HG03432 (cell line): ENCODE measurements around the gene TBC1D4.

Experiments used
- ATAC-seq: cut with Tn5 transposase; IDR thresholded peaks from one replicate; pipeline ENCODE4 v1.9.1; 2021; ENCODE audit warnings: mild to moderate bottlenecking, moderate library complexity; ENCODE audit not compliant: unreplicated experiment

The TBC1D4 gene

DNA sequence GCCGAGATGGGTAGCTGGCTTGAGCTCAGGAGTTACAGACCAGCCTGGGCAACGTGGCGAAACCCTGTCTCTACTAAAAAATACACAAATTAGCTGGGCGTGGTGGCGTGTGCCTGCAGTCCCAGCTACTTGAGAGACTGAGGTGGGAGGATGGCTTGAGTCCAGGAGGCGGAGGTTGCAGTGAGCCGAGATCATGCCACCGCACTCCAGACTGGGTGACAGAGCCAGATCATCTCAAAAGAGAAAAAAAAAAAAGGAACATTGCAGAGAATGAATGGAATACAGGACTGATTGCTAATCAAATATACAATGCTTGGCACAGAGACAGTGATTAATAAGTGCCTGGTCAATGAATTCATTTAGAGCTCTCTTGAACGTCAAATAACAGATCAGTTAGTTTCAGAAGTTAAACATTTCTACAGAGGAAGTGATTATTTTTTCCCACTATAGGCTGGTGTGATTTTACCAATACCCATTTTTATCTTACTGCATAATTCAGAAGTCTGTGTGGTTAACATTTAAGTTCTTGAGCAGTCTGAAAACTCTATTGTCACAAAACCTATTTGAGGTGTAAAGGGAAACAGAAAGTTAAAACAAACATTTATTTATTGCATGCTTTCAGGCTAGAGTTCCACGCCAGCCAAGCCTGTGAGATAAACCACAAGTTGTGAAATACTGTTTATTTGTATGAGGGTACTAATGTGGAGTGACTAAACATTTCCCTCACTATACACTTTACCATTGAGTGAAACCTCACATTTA is 7.7 kb upstream of the TBC1D4 start:
- peak; percentile 85 for ATAC-seq

DNA sequence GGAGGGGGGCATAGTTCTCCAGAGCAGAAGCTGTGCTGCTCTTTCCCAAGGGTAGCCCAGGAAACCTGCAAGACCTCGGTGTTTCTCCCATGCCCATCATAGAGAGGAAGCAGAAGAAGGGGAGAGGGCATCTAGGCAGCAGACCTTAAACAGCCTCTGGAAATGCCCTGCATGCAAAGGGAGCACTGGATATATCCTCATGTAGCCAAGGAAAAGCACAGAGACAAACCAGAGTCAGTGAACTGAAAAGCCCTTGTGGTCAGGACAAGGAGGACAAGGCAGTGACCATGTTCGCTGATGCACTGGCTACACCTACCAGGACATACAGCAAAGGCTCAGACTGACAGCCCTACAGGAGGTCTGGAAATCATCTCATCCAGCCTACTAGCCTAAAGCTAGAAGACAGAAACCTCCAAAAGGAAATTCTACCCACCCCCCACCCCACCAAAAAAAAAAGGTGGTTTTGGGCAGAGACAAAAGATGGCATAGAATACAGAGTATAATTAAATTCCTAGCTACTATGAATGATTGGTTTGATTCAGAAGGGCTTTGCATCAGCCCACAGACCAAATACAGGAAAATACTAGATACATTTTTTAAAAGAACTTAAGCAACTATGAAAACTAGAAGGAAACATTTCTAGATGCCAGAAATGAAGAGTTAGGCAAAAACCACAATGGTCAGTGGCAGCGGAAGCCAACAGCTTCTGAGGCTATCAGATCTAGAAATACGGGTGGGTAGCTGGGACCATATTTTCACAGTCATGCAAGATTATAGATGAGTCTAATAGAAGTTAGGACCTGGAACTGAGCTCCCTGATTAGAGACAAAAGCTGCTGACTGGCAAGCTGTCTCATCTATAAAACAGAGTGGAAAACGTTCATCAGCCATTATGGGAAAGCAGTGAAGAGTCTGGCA is 4.4 kb upstream of the TBC1D4 start:
- no peak for ATAC-seq

DNA sequence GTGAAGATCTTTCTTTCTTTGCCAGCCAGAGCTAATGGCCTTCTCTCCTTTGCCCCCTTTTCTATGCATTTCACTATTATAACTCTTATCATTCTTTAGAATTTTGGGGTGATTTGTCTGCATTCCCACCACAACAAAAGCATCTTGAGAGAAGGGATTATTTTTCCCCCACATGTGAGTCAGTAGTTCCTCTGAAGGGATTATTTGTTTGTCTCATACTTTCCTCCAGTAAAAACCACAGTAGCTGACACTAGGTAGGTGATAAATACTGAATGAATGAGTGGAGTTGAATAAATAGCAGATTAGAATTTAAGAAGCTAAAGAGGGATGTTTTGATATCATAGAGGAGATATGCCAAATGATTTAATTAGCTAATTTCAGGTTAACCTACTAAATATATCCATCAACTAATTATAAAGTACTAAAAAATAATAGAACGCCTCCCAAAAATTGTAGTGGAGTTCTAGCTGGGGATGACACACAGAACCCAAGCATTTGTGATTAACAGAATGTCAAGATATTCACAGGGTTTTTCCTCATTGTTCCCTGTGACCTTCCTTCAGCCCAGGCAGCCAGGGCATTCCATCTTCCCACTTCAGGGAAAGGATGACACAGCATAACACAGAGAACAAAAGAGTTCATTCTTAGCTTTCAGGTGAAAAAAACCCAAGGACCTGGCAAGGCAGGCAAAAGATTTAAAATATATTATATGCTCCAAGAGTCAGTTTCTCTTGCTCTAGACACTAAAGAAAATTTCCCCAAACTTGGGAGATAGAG is 3.5 kb upstream of the TBC1D4 start:
- ATAC-seq: no peak

DNA sequence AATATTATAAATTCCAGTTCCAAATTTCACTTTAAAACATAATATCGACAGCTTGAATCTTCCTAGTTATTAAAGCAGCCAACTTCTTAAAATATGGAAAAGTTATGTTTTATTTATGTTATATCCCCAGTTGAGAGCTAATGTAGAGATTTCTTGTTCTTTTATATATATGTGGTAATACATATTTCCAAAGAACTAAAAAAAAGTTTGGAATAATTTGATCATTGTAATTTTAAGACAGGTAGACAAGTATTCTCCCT is 781 bp upstream of the TBC1D4 start:
- ATAC-seq: no peak

DNA sequence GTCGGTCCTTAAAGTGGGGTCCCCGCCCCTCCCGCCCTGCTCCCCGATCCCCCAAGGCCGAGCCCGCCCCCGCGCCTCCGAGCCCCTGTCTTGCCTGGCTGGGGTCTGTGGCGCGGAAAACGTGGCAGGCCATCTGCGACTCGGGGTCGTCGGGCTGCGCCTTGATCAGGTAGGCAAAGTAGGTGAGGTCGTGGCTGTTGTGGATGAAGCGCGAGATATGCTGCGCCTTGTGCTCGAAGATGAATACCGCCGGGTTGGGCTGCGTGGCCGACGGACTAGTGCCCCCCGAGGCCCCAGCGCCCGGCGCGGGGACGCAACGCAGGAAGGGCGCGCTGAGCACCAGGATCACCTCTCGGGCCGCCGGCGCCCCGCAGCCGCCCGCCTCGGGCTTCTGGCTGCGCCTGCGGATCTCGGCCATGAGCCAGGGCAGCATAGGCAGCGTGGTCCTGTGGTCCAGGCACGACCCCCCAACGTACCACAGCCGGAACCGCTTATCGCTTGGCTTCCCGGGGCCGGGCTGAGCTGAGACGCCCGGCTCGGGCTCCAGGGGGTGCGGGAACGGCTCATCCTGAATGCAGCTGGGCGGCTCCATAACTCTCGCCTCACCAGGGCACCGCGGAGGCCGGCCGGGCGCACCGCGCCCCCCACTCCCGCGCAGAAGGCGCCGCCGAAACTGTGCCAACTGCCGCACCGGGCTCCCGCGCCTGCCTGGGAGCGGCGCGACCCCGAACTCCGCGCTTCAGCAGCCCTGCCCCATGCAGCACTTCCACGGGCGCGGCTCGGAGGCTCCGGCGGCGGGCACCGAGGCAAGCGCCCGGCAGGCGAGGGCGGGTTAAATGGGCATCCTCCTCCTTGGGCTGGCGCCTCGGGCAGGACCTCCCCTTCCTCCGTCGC is 546 bp downstream of the TBC1D4 start:
- ATAC-seq: peak; percentile 28

DNA sequence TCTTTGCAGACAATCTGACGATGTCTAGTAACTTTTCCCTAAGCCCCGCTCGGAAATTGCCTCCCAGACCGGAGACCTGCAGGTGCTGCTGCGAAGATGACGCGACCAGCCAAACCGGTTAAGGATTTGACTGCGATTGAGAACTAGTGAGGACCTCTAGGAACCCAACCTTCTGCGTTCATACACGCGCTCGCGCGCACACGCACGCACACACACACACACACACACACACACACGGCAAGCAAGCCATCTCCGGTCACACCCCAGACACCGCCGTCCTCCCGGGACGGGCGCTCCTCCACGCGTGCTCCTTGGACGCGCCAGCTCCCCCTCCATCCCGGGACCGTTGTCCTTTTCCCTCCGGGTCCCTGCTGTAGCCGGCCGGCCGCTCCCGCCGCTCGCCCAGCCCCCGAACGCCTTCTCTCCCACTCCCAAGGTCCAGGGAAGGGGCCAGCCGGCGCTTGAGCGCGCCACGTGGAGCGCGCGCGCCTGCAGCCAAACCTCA is 1.2 kb downstream of the TBC1D4 start:
- peak; percentile 9 for ATAC-seq

DNA sequence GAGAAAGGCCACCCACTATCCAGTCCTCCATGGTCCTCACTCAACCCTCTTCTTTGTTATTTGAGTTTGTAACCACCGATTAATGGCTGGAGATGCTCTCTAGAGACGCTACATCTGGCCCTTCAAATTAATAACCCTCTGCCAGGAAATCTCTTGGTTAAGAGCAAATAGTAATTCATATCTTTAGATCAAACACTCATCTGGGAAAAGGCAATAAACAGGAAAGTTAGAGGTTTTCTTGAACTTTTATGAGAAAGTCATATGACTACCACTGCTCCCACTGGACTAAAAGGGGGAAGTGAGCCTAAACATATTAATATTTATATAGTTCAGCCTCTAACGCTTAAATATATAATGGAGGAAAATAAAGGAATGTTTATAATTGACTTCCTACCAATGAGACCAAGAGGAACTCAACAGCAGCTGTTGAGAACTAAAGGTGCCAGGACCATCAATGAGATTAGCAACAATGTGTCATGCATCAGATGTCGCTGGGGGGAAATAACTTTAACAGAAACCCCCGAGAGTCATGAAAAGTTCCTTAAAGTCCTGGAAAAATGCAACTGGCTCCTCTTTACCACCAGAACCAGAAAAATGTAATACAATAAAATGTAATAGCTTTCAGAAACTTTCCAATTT is 2.7 kb downstream of the TBC1D4 start:
- no peak for ATAC-seq

DNA sequence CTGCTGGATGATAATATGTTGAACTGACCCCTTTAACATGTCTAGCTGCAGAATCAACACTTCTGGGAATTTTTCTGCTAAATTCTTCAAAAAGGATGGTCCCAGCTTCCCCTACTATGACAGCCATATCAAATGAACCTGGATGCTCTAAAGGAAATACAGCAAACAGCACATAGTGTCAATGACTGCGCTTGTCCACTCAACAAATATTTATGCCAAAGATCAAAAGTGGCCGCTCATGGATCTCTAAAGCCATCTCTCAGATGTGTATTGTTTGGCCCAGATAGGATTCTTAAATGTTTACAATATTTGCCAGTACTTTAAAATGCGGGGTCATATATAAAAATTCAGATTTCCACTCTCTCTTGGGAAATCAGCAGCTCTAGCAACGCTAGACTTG is 3.3 kb downstream of the TBC1D4 start:
- no peak for ATAC-seq

DNA sequence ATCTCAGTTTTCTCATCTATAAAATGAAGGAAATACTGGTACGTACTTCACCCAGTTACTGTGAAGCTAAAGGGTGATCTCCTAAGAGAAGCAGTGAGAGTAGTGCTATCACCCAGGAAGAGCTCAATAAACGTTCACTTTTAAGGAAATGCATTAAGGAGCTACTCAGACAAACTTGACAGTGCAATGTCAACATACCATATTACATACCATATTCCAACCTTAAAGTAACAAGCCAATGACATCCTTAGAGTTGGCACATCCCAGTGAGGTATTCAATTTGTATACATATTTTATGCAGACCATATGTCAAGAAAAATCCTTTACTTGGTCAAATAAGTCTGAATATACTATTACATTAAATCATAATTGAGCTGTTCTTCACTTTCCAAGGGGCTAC is 7.0 kb downstream of the TBC1D4 start:
- no peak for ATAC-seq

DNA sequence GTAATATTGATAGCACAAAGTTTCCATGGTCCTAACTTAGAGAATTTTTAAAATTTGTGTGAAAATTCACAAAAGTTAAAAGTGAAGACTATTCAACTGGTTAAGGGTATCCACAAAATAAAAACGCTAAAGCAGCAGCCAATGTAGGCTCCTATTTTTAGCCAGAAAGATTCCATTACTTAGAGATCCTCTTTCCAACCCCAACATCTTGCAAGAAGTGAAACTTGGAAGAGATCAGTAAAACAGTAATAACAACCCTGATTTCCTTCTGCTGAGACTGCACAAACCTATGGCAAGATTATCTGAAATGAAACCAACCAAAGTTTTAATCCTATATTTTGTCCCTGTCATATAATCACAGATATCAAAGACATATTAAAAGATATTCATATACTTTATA is 8.5 kb downstream of the TBC1D4 start:
- ATAC-seq: no peak

DNA sequence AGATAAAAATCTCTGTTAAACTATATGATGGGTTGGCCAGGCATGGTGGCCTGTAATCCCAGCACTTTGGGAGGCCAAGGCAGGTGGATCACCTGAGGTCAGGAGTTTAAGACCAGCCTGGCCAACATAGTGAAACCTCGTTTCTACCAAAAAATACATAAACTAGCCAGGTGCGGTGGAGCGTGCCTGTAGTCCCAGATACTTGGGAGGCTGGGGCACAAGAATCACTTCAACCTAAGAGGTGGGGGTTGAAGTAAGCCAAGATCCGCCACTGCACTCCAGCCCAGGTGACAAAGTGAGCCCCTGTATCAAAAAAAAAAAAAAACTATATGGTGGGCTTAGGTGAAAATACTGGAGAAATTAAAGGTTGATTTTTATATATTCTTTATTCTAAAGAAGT is 11.3 kb downstream of the TBC1D4 start:
- ATAC-seq: no peak

DNA sequence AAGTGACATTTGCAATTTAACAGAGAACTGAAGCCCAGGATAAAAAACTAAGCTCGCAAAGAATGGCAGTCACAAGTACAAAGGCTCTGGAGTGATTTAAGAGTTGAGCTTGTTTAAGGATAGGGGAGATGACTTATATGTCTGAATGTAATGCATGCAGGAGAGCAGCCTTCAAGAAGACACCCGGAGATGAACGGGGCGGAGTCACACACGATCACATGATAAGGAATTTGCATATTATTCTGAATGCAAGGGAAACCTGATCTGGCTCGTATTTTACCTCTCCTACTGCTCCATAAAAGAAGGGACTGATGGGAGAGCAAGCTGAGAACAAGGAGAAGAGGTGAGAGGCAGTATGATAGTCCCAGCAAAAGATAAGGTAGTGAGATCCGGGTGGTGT is 12.9 kb downstream of the TBC1D4 start:
- no peak for ATAC-seq

DNA sequence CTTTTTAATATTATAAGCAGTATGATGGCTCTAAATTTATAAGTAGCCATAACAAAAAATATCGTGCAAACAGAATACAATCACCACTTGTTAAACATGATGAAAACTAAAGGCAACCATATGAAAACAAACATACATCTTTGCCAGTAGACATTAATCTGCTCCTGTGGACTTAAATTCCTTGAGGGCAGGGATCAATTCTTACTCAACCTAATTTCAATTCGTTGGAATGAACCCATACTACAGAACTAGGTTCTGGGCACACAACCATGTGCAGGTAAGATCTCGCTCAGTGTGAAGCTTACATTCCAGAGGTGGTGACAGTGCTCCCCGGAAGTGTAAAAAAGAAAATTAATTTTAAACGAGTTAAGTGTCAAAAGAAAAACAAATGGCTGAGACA is 13.4 kb downstream of the TBC1D4 start:
- ATAC-seq: no peak

DNA sequence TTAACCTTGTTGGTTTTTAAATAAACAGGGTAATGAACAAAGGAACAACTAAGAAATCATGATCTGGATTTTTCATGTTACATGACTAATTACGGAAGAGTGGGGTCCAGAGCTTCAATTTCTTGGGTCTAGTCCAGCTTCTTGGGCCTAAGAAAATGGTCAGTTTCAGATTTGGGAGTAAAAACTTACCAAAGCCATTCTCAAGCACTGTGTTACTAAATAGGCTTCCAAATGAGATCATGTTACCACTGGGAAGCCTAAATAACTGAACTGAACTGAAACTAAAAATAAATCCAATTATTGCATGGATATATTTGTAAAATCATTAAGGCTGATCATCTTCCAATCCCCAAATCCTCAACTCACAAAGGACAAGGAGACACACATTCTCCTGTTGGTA is 13.9 kb downstream of the TBC1D4 start:
- ATAC-seq: no peak

DNA sequence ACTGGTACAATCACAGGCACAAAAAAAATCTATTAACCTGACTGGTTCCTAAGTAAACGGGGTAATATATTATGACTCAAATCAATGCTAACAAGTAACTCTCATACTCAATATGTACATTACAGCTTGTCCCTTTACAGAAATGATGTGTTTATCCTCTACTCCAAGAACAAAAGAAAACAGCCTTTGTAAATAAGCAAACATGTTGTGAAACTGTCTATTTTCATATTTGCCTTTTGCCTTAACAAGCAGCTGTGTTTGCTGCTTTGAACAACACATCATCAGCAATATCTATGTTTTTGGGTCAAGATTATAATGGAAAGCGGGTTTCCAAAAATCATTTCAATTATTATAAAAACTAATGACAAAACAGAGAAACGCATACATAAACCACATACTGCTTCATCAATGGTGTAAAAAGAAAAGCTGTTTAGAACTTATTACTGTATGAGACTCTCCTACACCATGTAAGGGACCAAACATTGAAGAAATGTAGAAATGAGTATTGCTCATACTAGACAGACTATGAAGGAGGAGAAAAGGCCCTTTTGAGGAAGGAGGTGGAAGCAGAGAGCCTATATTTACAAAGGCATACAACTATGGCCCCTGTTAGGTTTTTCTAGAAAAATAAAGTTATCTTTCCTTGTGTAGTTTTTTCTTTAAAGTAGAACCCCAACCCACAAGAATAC is 14.8 kb downstream of the TBC1D4 start:
- ATAC-seq: peak; percentile 45

DNA sequence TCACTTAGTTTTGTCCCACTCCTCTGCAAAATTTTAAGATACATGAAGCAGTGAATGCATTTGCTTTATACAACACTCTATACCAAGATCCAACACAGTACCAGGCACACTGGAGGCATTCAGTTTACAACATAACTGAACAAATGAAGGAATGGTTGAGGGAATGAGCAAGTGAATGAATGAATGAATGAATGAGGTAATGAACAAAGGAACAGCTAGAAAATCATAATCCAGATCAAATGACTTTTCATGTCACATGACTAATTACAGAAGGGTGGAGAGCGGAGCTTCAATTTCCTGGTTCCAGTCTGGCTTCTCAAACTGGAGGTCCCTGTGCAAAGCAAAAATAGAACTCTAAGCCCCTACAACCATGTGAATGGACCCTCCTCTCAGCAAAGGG is 16.7 kb downstream of the TBC1D4 start:
- ATAC-seq: no peak

DNA sequence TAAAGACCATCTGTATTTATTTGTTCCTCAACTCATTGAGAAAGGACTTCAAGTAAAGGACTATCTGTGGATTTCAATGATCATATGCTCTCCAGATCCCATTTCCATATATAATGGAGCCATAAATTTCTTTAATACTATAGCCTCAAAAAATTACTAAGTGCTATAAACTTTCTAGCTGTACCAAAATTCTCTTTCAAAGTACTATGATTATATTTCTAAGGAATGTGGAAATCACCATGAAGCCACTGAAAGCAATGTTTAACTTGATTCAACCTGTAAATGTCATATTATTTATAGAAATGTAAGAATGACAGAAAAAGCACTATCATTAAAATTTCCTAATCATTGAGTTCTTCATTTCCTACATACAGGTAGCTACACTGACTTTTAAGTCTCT is 20.7 kb downstream of the TBC1D4 start:
- ATAC-seq: no peak

DNA sequence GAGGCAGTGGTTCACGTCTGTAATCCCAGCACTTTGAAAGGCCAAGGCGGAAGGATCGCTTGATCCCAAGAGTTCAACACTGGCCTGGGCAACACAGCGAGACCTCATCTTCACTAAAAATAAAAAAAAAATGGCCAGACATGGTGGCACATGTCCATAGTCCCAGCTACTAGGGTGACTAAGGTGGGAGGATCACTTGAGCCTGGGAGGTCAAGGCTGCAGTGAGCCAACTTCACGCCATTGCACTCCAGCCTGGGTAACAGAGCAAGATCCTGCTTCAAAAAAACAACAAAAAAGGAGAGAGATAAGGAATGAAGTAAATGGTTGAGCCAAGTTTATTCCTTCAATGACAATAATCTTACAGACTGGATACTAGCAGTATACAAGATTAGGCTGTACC is 21.3 kb downstream of the TBC1D4 start:
- no peak for ATAC-seq

DNA sequence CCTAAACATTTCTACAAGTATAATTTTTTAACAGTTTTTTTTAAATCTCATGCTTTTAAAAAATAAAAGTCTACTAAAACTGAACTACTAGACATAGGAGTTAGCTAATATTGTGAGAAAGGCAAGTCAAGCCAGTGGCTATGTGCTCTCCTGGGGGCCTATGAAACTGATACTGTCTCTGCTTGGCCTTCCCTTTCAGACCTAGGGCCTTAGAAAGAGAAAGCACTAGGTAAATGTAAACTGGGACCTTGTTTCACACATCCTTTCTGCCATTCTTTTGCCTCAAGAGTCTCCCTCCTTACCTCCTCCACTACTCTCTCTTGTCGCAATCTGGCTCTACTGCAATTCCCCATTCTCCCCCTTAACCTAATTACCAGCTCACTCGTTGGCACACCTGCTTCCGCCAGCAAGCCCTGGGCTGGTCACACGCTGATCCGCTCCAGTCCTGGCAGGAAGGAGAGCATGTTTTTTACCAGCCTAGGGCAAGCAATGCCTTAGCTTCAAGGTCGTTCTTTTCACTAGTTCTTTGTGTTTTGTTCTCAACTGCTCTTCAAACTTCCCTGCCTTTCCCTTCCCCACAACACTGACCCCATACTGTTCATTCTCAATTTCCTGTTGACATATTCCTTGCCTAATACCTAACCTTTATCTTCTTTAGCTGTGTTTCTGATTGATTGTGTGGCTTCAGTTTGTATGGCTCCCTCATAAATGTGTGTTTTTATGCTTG is 23.1 kb downstream of the TBC1D4 start:
- ATAC-seq: peak; percentile 100
